ENCODE measurements around the gene THAP5.
A peak's percentile ranks its signal among the peaks of the same experiment; 100 is the strongest.

THAP5 gene

GRCh38 chr7:108613949-108614381, 44.5 kb upstream of the THAP5 start:
- TF ChIP-seq EZH2phosphoT487 (IDR thresholded peaks at IDR 0.05; ENCODE audit: borderline replicate concordance) = no peak
- TF ChIP-seq CTCF (conservative IDR thresholded peaks at IDR 0.05; ENCODE audit: low read length) = no peak
- Histone ChIP-seq H3K9me2 (replicated peaks; ENCODE audit: low read depth, low read length) (no peaks in the 10 kb centered on the region), H3K4me3 (ENCODE audit: low read length, poor library complexity, severe bottlenecking) (no peak overlapping the region), H4K20me1 (ENCODE audit: insufficient read depth, low read length, poor library complexity, severe bottlenecking) (no peaks in the 10 kb centered on the region), H3K9me3 (ENCODE audit: insufficient read depth, low read depth, low read length) (no peaks in the 10 kb centered on the region), H3K9ac (ENCODE audit: low read depth, low read length, poor library complexity, severe bottlenecking) (no peak overlapping the region), H3K79me2 (ENCODE audit: insufficient read depth, low read length) (no peaks in the 10 kb centered on the region), H2AFZ (ENCODE audit: low read length) (0 out of 2 replicates have a peak overlapping the region, but pooled peaks have one; percentile 8), H3K36me3 (ENCODE audit: insufficient read depth, low read length) (no peaks in the 10 kb centered on the region), H3K27me3 (ENCODE audit: insufficient read depth, low read length, poor library complexity, severe bottlenecking) (no peaks in the 10 kb centered on the region), H3K4me2 (ENCODE audit: low read depth, low read length, poor library complexity, severe bottlenecking) (no peak overlapping the region), H3K4me1 (ENCODE audit: insufficient read depth, low read length, poor library complexity, severe bottlenecking) (no peaks in the 10 kb centered on the region), H3F3A (ENCODE audit: low read depth) (no peaks in the 10 kb centered on the region)

- no peak overlapping the region for H3K4me2 ChIP-seq (ENCODE audit: low read depth, low read length, poor library complexity, severe bottlenecking)
- no peaks in the 10 kb centered on the region for H3K79me2 ChIP-seq (ENCODE audit: insufficient read depth, low read length)
- no peaks in the 10 kb centered on the region for H3K9me3 ChIP-seq (ENCODE audit: insufficient read depth, low read depth, low read length)
- 0 out of 2 replicates have a peak overlapping the region, but pooled peaks have one; percentile 8 for H2AFZ ChIP-seq (ENCODE audit: low read length)
- no peaks in the 10 kb centered on the region for H4K20me1 ChIP-seq (ENCODE audit: insufficient read depth, low read length, poor library complexity, severe bottlenecking)
- H3K4me1 ChIP-seq (ENCODE audit: insufficient read depth, low read length, poor library complexity, severe bottlenecking) = no peaks in the 10 kb centered on the region
- no peaks in the 10 kb centered on the region for H3F3A ChIP-seq (ENCODE audit: low read depth)
- H3K36me3 ChIP-seq (ENCODE audit: insufficient read depth, low read length) = no peaks in the 10 kb centered on the region
- H3K9ac ChIP-seq (ENCODE audit: low read depth, low read length, poor library complexity, severe bottlenecking) = no peak overlapping the region
- H3K9me2 ChIP-seq (replicated peaks; ENCODE audit: low read depth, low read length) = no peaks in the 10 kb centered on the region
- H3K27me3 ChIP-seq (ENCODE audit: insufficient read depth, low read length, poor library complexity, severe bottlenecking) = no peaks in the 10 kb centered on the region
- TF ChIP-seq CTCF (conservative IDR thresholded peaks at IDR 0.05; ENCODE audit: low read length) (peak; percentile 79), EZH2phosphoT487 (IDR thresholded peaks at IDR 0.05; ENCODE audit: borderline replicate concordance) (no peak)
- H3K4me3 ChIP-seq (ENCODE audit: low read length, poor library complexity, severe bottlenecking) = no peak overlapping the region
Measured at GRCh38 chr7:108613147-108613948, 43.8 kb upstream of the THAP5 start.

- Histone ChIP-seq H3K27me3 (ENCODE audit: insufficient read depth, low read length, poor library complexity, severe bottlenecking) (no peaks in the 10 kb centered on the region), H3K4me1 (ENCODE audit: insufficient read depth, low read length, poor library complexity, severe bottlenecking) (no peaks in the 10 kb centered on the region)
- no peak for TF ChIP-seq CTCF (conservative IDR thresholded peaks at IDR 0.05; ENCODE audit: low read length)
- TF ChIP-seq EZH2phosphoT487 (IDR thresholded peaks at IDR 0.05; ENCODE audit: borderline replicate concordance) = no peak
Measured at GRCh38 chr7:108611268-108611667, 41.8 kb upstream of the THAP5 start.

More at GRCh38 chr7:108611268-108611667, 41.8 kb upstream of the THAP5 start:
- no peak overlapping the region for H3K4me3 ChIP-seq (ENCODE audit: low read length, poor library complexity, severe bottlenecking)
- no peak overlapping the region for H2AFZ ChIP-seq (ENCODE audit: low read length)
- no peaks in the 10 kb centered on the region for H3K79me2 ChIP-seq (ENCODE audit: insufficient read depth, low read length)
- H3K9me3 ChIP-seq (ENCODE audit: insufficient read depth, low read depth, low read length) = no peaks in the 10 kb centered on the region
- H3K4me2 ChIP-seq (ENCODE audit: low read depth, low read length, poor library complexity, severe bottlenecking) = no peak overlapping the region
- H3K9me2 ChIP-seq (replicated peaks; ENCODE audit: low read depth, low read length) = no peaks in the 10 kb centered on the region
- no peaks in the 10 kb centered on the region for H4K20me1 ChIP-seq (ENCODE audit: insufficient read depth, low read length, poor library complexity, severe bottlenecking)
- no peak overlapping the region for H3K9ac ChIP-seq (ENCODE audit: low read depth, low read length, poor library complexity, severe bottlenecking)
- no peaks in the 10 kb centered on the region for H3K36me3 ChIP-seq (ENCODE audit: insufficient read depth, low read length)
- H3F3A ChIP-seq (ENCODE audit: low read depth) = no peaks in the 10 kb centered on the region

Measured in Loucy (cell line).